ENCODE data around the gene TMEM200B. TPM values are rescaled to one million over a fixed set of nuclear protein-coding genes. Genes with fewer than 3 reads are reported as not detected.
A peak's percentile ranks its signal among the peaks of the same experiment; 100 is the strongest.

Gene TMEM200B
- total RNA-seq, 1 experiment from 2014 or later = 9.0 TPM

DNA sequence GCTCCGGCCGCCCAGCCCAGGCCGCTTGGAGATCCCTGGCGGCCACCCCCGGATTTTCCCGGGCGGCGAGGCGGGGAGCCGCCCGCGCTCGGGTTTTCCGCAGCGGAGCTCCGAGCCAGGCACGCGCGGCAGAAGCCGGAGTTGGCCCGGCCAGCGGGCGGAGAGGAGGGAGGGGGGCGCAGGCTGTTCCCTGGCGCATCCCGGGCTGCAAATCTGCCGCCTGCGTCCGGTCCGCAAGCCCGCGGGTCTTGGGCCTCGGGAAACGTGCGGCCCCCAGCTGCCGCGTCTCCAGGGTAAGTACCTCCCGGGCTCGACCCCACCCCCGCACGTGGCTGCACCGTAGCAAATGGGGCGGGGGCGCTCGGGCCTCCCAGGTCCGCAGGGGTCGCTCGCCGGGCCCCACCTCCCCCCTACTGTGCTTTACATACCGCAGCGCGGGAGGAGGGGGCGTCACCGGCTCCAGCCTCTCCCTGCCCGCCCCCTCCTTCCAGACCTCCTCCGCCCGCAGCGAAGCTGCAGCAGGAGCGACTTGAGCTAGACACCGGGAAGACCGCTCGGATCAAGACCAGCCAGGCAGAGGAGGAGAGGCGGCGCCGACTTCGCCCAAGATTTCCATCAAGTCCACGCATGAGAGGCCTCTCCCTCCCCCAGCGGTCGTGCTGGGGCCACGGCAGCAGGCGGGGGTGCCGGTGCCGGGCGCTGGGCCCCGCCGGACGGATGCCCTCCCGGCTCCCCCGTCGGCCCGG lies 1.6 kb downstream of the TMEM200B start:
- DNase-seq (peak; percentile 19), ATAC-seq (peak; percentile 23)
- H3K4me3 ChIP-seq (ENCODE audit: low read length) = peak overlapping the region; percentile 81
- no peaks in the 10 kb centered on the region for H3K79me2 ChIP-seq (ENCODE audit: low read length)
- no peak for TF ChIP-seq EZH2phosphoT487 (IDR thresholded peaks at IDR 0.05; ENCODE audit: borderline replicate concordance, low read length)
- no peak for TF ChIP-seq EZH2 (IDR thresholded peaks at IDR 0.05; ENCODE audit: low read length, unreplicated experiment)
- TF ChIP-seq, protein P1, sequence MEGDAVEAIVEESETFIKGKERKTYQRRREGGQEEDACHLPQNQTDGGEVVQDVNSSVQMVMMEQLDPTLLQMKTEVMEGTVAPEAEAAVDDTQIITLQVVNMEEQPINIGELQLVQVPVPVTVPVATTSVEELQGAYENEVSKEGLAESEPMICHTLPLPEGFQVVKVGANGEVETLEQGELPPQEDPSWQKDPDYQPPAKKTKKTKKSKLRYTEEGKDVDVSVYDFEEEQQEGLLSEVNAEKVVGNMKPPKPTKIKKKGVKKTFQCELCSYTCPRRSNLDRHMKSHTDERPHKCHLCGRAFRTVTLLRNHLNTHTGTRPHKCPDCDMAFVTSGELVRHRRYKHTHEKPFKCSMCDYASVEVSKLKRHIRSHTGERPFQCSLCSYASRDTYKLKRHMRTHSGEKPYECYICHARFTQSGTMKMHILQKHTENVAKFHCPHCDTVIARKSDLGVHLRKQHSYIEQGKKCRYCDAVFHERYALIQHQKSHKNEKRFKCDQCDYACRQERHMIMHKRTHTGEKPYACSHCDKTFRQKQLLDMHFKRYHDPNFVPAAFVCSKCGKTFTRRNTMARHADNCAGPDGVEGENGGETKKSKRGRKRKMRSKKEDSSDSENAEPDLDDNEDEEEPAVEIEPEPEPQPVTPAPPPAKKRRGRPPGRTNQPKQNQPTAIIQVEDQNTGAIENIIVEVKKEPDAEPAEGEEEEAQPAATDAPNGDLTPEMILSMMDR (conservative IDR thresholded peaks at IDR 0.05; ENCODE audit: low read depth, low read length) = no peak
- intact Hi-C loops (cut with micrococcal nuclease) = loop anchor here (5.0 kb wide), 1 partner anchor 60 kb away; the partner anchor contains the start of gene SRSF4
- H3K27me3 ChIP-seq (ENCODE audit: low read length) = no peaks in the 10 kb centered on the region
- no TSS peak for BruUV-seq (replicated peaks)
- H2AFZ ChIP-seq (ENCODE audit: low read length) = peak overlapping the region; percentile 90
- H3K4me2 ChIP-seq (ENCODE audit: low read length) = peak overlapping the region; percentile 92
- H3K27ac ChIP-seq (ENCODE audit: low read length) = peak overlapping the region; percentile 43
- H3K36me3 ChIP-seq (ENCODE audit: low read depth, low read length) = no peaks in the 10 kb centered on the region
- H3K9ac ChIP-seq (ENCODE audit: low read length) = peak overlapping the region; percentile 83
- H3K4me1 ChIP-seq (ENCODE audit: insufficient read depth, low read length) = peaks cover 18% of the 10 kb centered on the region
- no peaks in the 10 kb centered on the region for H3K9me3 ChIP-seq (ENCODE audit: low read length)
- no peaks in the 10 kb centered on the region for H4K20me1 ChIP-seq (ENCODE audit: low read length)
- H3K9me2 ChIP-seq (replicated peaks; ENCODE audit: low read length) = no peaks in the 10 kb centered on the region
- ChIA-PET CTCF (no interaction called here), POLR2A (ENCODE audit: unreplicated experiment) (interaction anchor here (0.6 kb wide), 1 partner anchor 28 kb away, joined by 8 read pairs; no protein-coding TSS in a partner anchor)
- H3F3A ChIP-seq (ENCODE audit: low read length, unreplicated experiment) = no peaks in the 10 kb centered on the region

DNA sequence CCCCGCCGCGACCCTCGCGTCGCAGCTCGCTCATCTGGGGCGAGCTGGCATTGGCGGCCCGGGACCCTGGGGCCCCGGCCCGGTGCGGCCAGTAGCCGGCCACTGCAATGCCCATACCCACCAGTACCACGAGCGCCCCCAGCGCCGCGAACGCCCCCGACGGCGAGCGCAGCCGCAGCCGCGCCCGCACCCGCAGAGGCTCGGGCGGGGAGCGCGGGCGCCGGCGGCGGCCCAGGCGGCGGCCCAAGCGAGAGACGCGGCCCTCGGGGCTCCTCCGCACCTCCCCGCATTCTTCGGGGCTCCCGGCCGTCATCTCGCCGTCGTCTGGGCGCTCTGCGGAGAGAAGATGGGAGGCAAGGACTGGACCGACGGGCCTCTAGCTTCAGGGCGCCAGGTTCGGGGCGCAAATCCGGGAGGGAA lies 2.2 kb downstream of the TMEM200B start:
- H3K9ac ChIP-seq (ENCODE audit: low read length) = peak overlapping the region; percentile 83
- no peaks in the 10 kb centered on the region for H3K9me3 ChIP-seq (ENCODE audit: low read length)
- H3K9me2 ChIP-seq (replicated peaks; ENCODE audit: low read length) = no peaks in the 10 kb centered on the region
- H3K27me3 ChIP-seq (ENCODE audit: low read length) = no peaks in the 10 kb centered on the region
- H3K4me3 ChIP-seq (ENCODE audit: low read length) = peak overlapping the region; percentile 81
- intact Hi-C loops (cut with micrococcal nuclease) = loop anchor here (5.0 kb wide), 1 partner anchor 61 kb away; the partner anchor contains the start of gene SRSF4
- ATAC-seq = no peak
- peak overlapping the region; percentile 90 for H2AFZ ChIP-seq (ENCODE audit: low read length)
- H3F3A ChIP-seq (ENCODE audit: low read length, unreplicated experiment) = no peaks in the 10 kb centered on the region
- POLR2A ChIA-PET (ENCODE audit: unreplicated experiment) = no interaction called here
- no peak overlapping the region for H3K27ac ChIP-seq (ENCODE audit: low read length)
- no peak for DNase-seq
- H3K4me2 ChIP-seq (ENCODE audit: low read length) = peak overlapping the region; percentile 92
- H4K20me1 ChIP-seq (ENCODE audit: low read length) = no peaks in the 10 kb centered on the region
- H3K79me2 ChIP-seq (ENCODE audit: low read length) = no peaks in the 10 kb centered on the region
- TF ChIP-seq EZH2 (IDR thresholded peaks at IDR 0.05; ENCODE audit: low read length, unreplicated experiment) = no peak
- TF ChIP-seq, protein P1 (conservative IDR thresholded peaks at IDR 0.05; ENCODE audit: low read depth, low read length) = no peak
- BruUV-seq (replicated peaks) = no TSS peak
- CTCF ChIA-PET = no interaction called here
- no peaks in the 10 kb centered on the region for H3K36me3 ChIP-seq (ENCODE audit: low read depth, low read length)
- peaks cover 18% of the 10 kb centered on the region for H3K4me1 ChIP-seq (ENCODE audit: insufficient read depth, low read length)

DNA sequence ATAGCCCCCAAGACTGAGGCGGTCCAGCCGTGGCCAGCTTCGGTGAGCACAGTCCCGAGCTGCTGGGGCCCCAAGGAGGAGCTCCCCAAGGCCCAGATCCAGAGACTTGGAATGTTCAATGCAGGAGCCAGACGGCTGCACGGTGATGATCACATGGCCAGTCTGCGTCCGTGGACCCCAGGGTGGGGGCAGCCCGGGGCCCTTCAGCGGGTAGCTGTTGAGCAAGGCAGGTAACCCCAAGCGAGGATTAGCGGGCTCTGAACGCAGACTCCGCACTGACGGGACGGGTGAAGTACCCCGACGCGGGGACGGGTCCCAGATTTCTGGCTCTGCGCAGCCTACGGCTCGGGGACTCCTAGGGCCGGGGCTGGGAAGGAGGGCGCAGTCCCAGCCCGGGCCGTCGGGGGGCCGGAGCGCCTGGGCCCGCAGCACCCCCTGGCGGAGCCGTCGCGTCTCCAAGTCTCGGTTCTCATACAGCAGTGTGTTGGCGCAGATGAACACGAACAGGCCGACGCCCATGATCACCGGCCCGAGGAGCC lies 2.7 kb downstream of the TMEM200B start:
- no TSS peak for BruUV-seq (replicated peaks)
- Histone ChIP-seq H3K9me3 (ENCODE audit: low read length) (no peaks in the 10 kb centered on the region), H3F3A (ENCODE audit: low read length, unreplicated experiment) (no peaks in the 10 kb centered on the region), H3K4me1 (ENCODE audit: insufficient read depth, low read length) (peaks cover 18% of the 10 kb centered on the region), H3K4me2 (ENCODE audit: low read length) (no peak overlapping the region), H3K27ac (ENCODE audit: low read length) (no peak overlapping the region), H2AFZ (ENCODE audit: low read length) (no peak overlapping the region), H3K9ac (ENCODE audit: low read length) (no peak overlapping the region), H4K20me1 (ENCODE audit: low read length) (no peaks in the 10 kb centered on the region), H3K9me2 (replicated peaks; ENCODE audit: low read length) (no peaks in the 10 kb centered on the region), H3K27me3 (ENCODE audit: low read length) (no peaks in the 10 kb centered on the region), H3K4me3 (ENCODE audit: low read length) (no peak overlapping the region), H3K79me2 (ENCODE audit: low read length) (no peaks in the 10 kb centered on the region), H3K36me3 (ENCODE audit: low read depth, low read length) (no peaks in the 10 kb centered on the region)
- ATAC-seq (no peak), DNase-seq (no peak)
- ChIA-PET CTCF (interaction anchor here (0.6 kb wide), 1 partner anchor 227 kb away, joined by 3 read pairs; no protein-coding TSS in a partner anchor), POLR2A (ENCODE audit: unreplicated experiment) (no interaction called here)
- intact Hi-C loops (cut with micrococcal nuclease) = loop anchor here (5.0 kb wide), 1 partner anchor 61 kb away; the partner anchor contains the start of gene SRSF4
- TF ChIP-seq EZH2 (IDR thresholded peaks at IDR 0.05; ENCODE audit: low read length, unreplicated experiment) (no peak), EZH2phosphoT487 (IDR thresholded peaks at IDR 0.05; ENCODE audit: borderline replicate concordance, low read length) (no peak)
- TF ChIP-seq, protein P1 (conservative IDR thresholded peaks at IDR 0.05; ENCODE audit: low read depth, low read length) = no peak
